ENCODE data around the gene TMEM131. TPM values are rescaled to one million over a fixed set of nuclear protein-coding genes. Genes with fewer than 3 reads are reported as not detected.
"Not testable (repeated sequence)": the region's sequence is repeated elsewhere in the genome, so short reads cannot be mapped to it uniquely, and the experiment has no call there.

TMEM131 gene
- total RNA-seq, 1 experiment from 2014 or later = 21.9 TPM

- TF ChIP-seq, protein P1, sequence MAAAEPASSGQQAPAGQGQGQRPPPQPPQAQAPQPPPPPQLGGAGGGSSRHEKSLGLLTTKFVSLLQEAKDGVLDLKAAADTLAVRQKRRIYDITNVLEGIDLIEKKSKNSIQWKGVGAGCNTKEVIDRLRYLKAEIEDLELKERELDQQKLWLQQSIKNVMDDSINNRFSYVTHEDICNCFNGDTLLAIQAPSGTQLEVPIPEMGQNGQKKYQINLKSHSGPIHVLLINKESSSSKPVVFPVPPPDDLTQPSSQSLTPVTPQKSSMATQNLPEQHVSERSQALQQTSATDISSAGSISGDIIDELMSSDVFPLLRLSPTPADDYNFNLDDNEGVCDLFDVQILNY (CRISPR knock-in tag; IDR thresholded peaks at IDR 0.05) = no peak
- no peak for TF ChIP-seq SOX15 (CRISPR knock-in tag; IDR thresholded peaks at IDR 0.05)
Measured at GRCh38 chr2:97918818-97919217, 76.9 kb downstream of the TMEM131 start (continued).

DNA sequence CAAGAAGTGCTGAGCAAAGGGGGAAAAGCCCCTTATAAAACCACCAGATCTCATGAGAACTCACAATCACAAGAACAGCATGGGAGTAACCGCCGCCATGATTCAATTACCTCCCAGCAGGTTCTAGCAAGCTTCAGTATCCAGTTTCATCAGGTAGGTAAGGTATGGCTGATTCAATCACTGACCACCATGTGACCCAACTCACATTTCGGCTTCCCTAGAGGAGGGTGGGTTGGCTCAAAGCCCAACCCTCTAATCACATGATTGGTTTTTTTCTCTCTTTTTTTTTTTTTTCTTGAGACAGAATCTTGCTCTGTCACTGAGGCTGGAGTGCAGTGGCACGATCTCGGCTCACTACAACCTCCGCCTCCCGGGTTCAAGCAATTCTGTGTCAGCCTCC is 78.1 kb downstream of the TMEM131 start:
- H3K9me3 Mint-ChIP-seq; H3K36me3 Mint-ChIP-seq; CTCF ChIA-PET; H3K27me3 Mint-ChIP-seq (ENCODE audit: low read depth); POLR2A ChIA-PET; DNase-seq (ENCODE audit: low spot score); H3K4me3 Mint-ChIP-seq: not testable (repeated sequence)
- peak; percentile 84 for ATAC-seq
- Mint-ChIP-seq H3K4me1 (peaks cover 40% of the 10 kb centered on the region), H3K27ac (peak overlapping the region; percentile 55)
- TF ChIP-seq USF1 (CRISPR knock-in tag; IDR thresholded peaks at IDR 0.05) = peak; percentile 49
- TF ChIP-seq USF2 (CRISPR knock-in tag; IDR thresholded peaks at IDR 0.05) = peak; percentile 68

GRCh38 chr2:97914691-97915213 is 81.0 kb downstream of the TMEM131 start:
- Mint-ChIP-seq H3K36me3 (no peaks in the 10 kb centered on the region), H3K4me3 (no peak overlapping the region), H3K4me1 (peaks cover 29% of the 10 kb centered on the region), H3K27ac (no peak overlapping the region), H3K9me3 (no peaks in the 10 kb centered on the region), H3K27me3 (ENCODE audit: low read depth) (no peaks in the 10 kb centered on the region)
- ATAC-seq (no peak), DNase-seq (ENCODE audit: low spot score) (no peak)
- CTCF ChIA-PET = no interaction called here
- POLR2A ChIA-PET = no interaction called here
- TF ChIP-seq, protein P2, sequence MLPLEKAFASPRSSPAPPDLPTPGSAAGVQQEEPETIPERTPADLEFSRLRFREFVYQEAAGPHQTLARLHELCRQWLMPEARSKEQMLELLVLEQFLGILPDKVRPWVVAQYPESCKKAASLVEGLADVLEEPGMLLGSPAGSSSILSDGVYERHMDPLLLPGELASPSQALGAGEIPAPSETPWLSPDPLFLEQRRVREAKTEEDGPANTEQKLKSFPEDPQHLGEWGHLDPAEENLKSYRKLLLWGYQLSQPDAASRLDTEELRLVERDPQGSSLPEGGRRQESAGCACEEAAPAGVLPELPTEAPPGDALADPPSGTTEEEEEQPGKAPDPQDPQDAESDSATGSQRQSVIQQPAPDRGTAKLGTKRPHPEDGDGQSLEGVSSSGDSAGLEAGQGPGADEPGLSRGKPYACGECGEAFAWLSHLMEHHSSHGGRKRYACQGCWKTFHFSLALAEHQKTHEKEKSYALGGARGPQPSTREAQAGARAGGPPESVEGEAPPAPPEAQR (CRISPR knock-in tag; IDR thresholded peaks at IDR 0.05) = no peak
- TF ChIP-seq MYBL2 (CRISPR knock-in tag; IDR thresholded peaks at IDR 0.05) = no peak
- TF ChIP-seq ZNF512 (CRISPR knock-in tag; IDR thresholded peaks at IDR 0.05; ENCODE audit: borderline replicate concordance) = no peak
- no peak for TF ChIP-seq TEAD4 (CRISPR knock-in tag; IDR thresholded peaks at IDR 0.05)
- TF ChIP-seq ZBTB43 (CRISPR knock-in tag; IDR thresholded peaks at IDR 0.05) = no peak
- TF ChIP-seq, protein P3, sequence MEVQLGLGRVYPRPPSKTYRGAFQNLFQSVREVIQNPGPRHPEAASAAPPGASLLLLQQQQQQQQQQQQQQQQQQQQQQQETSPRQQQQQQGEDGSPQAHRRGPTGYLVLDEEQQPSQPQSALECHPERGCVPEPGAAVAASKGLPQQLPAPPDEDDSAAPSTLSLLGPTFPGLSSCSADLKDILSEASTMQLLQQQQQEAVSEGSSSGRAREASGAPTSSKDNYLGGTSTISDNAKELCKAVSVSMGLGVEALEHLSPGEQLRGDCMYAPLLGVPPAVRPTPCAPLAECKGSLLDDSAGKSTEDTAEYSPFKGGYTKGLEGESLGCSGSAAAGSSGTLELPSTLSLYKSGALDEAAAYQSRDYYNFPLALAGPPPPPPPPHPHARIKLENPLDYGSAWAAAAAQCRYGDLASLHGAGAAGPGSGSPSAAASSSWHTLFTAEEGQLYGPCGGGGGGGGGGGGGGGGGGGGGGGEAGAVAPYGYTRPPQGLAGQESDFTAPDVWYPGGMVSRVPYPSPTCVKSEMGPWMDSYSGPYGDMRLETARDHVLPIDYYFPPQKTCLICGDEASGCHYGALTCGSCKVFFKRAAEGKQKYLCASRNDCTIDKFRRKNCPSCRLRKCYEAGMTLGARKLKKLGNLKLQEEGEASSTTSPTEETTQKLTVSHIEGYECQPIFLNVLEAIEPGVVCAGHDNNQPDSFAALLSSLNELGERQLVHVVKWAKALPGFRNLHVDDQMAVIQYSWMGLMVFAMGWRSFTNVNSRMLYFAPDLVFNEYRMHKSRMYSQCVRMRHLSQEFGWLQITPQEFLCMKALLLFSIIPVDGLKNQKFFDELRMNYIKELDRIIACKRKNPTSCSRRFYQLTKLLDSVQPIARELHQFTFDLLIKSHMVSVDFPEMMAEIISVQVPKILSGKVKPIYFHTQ (CRISPR knock-in tag; IDR thresholded peaks at IDR 0.05) = no peak
- TF ChIP-seq, protein P4, sequence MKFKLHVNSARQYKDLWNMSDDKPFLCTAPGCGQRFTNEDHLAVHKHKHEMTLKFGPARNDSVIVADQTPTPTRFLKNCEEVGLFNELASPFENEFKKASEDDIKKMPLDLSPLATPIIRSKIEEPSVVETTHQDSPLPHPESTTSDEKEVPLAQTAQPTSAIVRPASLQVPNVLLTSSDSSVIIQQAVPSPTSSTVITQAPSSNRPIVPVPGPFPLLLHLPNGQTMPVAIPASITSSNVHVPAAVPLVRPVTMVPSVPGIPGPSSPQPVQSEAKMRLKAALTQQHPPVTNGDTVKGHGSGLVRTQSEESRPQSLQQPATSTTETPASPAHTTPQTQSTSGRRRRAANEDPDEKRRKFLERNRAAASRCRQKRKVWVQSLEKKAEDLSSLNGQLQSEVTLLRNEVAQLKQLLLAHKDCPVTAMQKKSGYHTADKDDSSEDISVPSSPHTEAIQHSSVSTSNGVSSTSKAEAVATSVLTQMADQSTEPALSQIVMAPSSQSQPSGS (CRISPR knock-in tag; IDR thresholded peaks at IDR 0.05; ENCODE audit: borderline replicate concordance, low read depth) = no peak
- TF ChIP-seq SMAD3 (CRISPR knock-in tag; IDR thresholded peaks at IDR 0.05; ENCODE audit: borderline replicate concordance) = no peak
- TF ChIP-seq ESRRA (CRISPR knock-in tag; IDR thresholded peaks at IDR 0.05; ENCODE audit: borderline replicate concordance) = no peak
- no peak for TF ChIP-seq ERG (CRISPR knock-in tag; IDR thresholded peaks at IDR 0.05)
- no peak for TF ChIP-seq ZNF219 (CRISPR knock-in tag; IDR thresholded peaks at IDR 0.05; ENCODE audit: borderline replicate concordance)
- no peak for TF ChIP-seq FOXP1 (CRISPR knock-in tag; IDR thresholded peaks at IDR 0.05; ENCODE audit: borderline replicate concordance)
- no peak for TF ChIP-seq NFE2L1 (CRISPR knock-in tag; IDR thresholded peaks at IDR 0.05)
- no peak for TF ChIP-seq TCF7 (CRISPR knock-in tag; IDR thresholded peaks at IDR 0.05; ENCODE audit: low read depth)
- TF ChIP-seq, protein P5, sequence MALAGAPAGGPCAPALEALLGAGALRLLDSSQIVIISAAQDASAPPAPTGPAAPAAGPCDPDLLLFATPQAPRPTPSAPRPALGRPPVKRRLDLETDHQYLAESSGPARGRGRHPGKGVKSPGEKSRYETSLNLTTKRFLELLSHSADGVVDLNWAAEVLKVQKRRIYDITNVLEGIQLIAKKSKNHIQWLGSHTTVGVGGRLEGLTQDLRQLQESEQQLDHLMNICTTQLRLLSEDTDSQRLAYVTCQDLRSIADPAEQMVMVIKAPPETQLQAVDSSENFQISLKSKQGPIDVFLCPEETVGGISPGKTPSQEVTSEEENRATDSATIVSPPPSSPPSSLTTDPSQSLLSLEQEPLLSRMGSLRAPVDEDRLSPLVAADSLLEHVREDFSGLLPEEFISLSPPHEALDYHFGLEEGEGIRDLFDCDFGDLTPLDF (CRISPR knock-in tag; IDR thresholded peaks at IDR 0.05) = no peak

Data from WTC11 (cell line).